Rectal smooth muscle tissue (tissue), 1 donor: Measurements from ENCODE around the gene OTUD7B.

Source experiments
- H3K27ac ChIP-seq: one replicate; pipeline ENCODE4 v1.7.0; 2013; ENCODE audit warnings: low read depth, low read length, inconsistent platforms
- H3K27me3 ChIP-seq: one replicate; pipeline ENCODE4 v1.7.0; 2013; ENCODE audit warnings: low read length; ENCODE audit not compliant: control insufficient read depth, insufficient read depth
- H3K36me3 ChIP-seq: one replicate; pipeline ENCODE4 v1.7.0; 2013; ENCODE audit warnings: low read length; ENCODE audit not compliant: control insufficient read depth, insufficient read depth
- H3K4me1 ChIP-seq: one replicate; pipeline ENCODE4 v1.7.0; 2013; ENCODE audit warnings: low read length; ENCODE audit not compliant: control insufficient read depth, insufficient read depth
- H3K4me3 ChIP-seq: one replicate; pipeline ENCODE4 v1.7.0; 2013; ENCODE audit warnings: low read length
- H3K9ac ChIP-seq: one replicate; pipeline ENCODE4 v1.7.0; 2013; ENCODE audit warnings: low read length

OTUD7B gene

GRCh38 chr1:149997585-149998262 lies 12.8 kb downstream of the OTUD7B start:
- Histone ChIP-seq H3K9ac (no peak overlapping the region), H3K36me3 (no peaks in the 10 kb centered on the region), H3K27me3 (no peaks in the 10 kb centered on the region), H3K27ac (no peak overlapping the region), H3K4me3 (no peak overlapping the region), H3K4me1 (peaks cover 15% of the 10 kb centered on the region)

- Histone ChIP-seq H3K27ac (no peak overlapping the region), H3K4me1 (peaks cover 13% of the 10 kb centered on the region)
Measured at GRCh38 chr1:149995927-149996326, 14.6 kb downstream of the OTUD7B start.

GRCh38 chr1:149993764-149994163 lies 16.8 kb downstream of the OTUD7B start:
- no peak overlapping the region for H3K4me3 ChIP-seq
- no peaks in the 10 kb centered on the region for H3K27me3 ChIP-seq
- peaks cover 2% of the 10 kb centered on the region for H3K36me3 ChIP-seq
- H3K9ac ChIP-seq: no peak overlapping the region
- peaks cover 7% of the 10 kb centered on the region for H3K4me1 ChIP-seq
- no peak overlapping the region for H3K27ac ChIP-seq

More at GRCh38 chr1:149995927-149996326, 14.6 kb downstream of the OTUD7B start:
- H3K4me3 ChIP-seq: no peak overlapping the region
- H3K36me3 ChIP-seq: peaks cover 2% of the 10 kb centered on the region
- no peak overlapping the region for H3K9ac ChIP-seq
- H3K27me3 ChIP-seq: no peaks in the 10 kb centered on the region

GRCh38 chr1:149993181-149993580 lies 17.3 kb downstream of the OTUD7B start:
- peaks cover 2% of the 10 kb centered on the region for H3K36me3 ChIP-seq
- peaks cover 10% of the 10 kb centered on the region for H3K4me1 ChIP-seq
- H3K4me3 ChIP-seq: no peak overlapping the region
- no peak overlapping the region for H3K9ac ChIP-seq
- no peaks in the 10 kb centered on the region for H3K27me3 ChIP-seq
- H3K27ac ChIP-seq: no peak overlapping the region

GRCh38 chr1:149987297-149987595 lies 23.3 kb downstream of the OTUD7B start:
- no peaks in the 10 kb centered on the region for H3K27me3 ChIP-seq
- no peak overlapping the region for H3K9ac ChIP-seq
- H3K4me3 ChIP-seq: no peak overlapping the region
- no peak overlapping the region for H3K27ac ChIP-seq
- peaks cover 2% of the 10 kb centered on the region for H3K36me3 ChIP-seq
- peaks cover 2% of the 10 kb centered on the region for H3K4me1 ChIP-seq

- H3K27me3 ChIP-seq: no peaks in the 10 kb centered on the region
- no peak overlapping the region for H3K9ac ChIP-seq
- peaks cover 2% of the 10 kb centered on the region for H3K4me1 ChIP-seq
- no peak overlapping the region for H3K27ac ChIP-seq
- no peak overlapping the region for H3K4me3 ChIP-seq
- H3K36me3 ChIP-seq: peaks cover 1% of the 10 kb centered on the region
Measured at GRCh38 chr1:149986486-149987296, 23.8 kb downstream of the OTUD7B start.

- Histone ChIP-seq H3K36me3 (peaks cover 7% of the 10 kb centered on the region), H3K27ac (no peak overlapping the region), H3K4me1 (peaks cover 3% of the 10 kb centered on the region), H3K27me3 (no peaks in the 10 kb centered on the region), H3K9ac (no peak overlapping the region), H3K4me3 (no peak overlapping the region)
Measured at GRCh38 chr1:149979972-149980540, 30.5 kb downstream of the OTUD7B start.

- Histone ChIP-seq H3K27me3 (no peaks in the 10 kb centered on the region), H3K4me3 (no peak overlapping the region), H3K36me3 (peaks cover 10% of the 10 kb centered on the region), H3K9ac (no peak overlapping the region), H3K4me1 (peaks cover 3% of the 10 kb centered on the region), H3K27ac (no peak overlapping the region)
Measured at GRCh38 chr1:149979245-149979971, 31.1 kb downstream of the OTUD7B start.

GRCh38 chr1:149978547-149979023 lies 31.9 kb downstream of the OTUD7B start:
- Histone ChIP-seq H3K4me1 (peaks cover 3% of the 10 kb centered on the region), H3K4me3 (no peak overlapping the region), H3K9ac (no peak overlapping the region), H3K27ac (no peak overlapping the region), H3K36me3 (peaks cover 12% of the 10 kb centered on the region), H3K27me3 (no peaks in the 10 kb centered on the region)

GRCh38 chr1:149977345-149977744 lies 33.2 kb downstream of the OTUD7B start:
- Histone ChIP-seq H3K27ac (no peak overlapping the region), H3K36me3 (peaks cover 15% of the 10 kb centered on the region), H3K9ac (no peak overlapping the region), H3K4me1 (peaks cover 3% of the 10 kb centered on the region), H3K4me3 (no peak overlapping the region), H3K27me3 (no peaks in the 10 kb centered on the region)

- Histone ChIP-seq H3K27me3 (no peaks in the 10 kb centered on the region), H3K4me1 (no peaks in the 10 kb centered on the region), H3K27ac (no peak overlapping the region), H3K9ac (no peak overlapping the region), H3K36me3 (peaks cover 21% of the 10 kb centered on the region), H3K4me3 (no peak overlapping the region)
Measured at GRCh38 chr1:149972547-149972946, 38.0 kb downstream of the OTUD7B start.

- no peak overlapping the region for H3K27ac ChIP-seq
- peaks cover 17% of the 10 kb centered on the region for H3K36me3 ChIP-seq
Measured at GRCh38 chr1:149967646-149968045, 42.9 kb downstream of the OTUD7B start.

More at GRCh38 chr1:149967646-149968045, 42.9 kb downstream of the OTUD7B start:
- Histone ChIP-seq H3K4me3 (no peak overlapping the region), H3K27me3 (no peaks in the 10 kb centered on the region), H3K9ac (no peak overlapping the region), H3K4me1 (no peaks in the 10 kb centered on the region)
